ENCODE measurements around the gene ADA.

DNA sequence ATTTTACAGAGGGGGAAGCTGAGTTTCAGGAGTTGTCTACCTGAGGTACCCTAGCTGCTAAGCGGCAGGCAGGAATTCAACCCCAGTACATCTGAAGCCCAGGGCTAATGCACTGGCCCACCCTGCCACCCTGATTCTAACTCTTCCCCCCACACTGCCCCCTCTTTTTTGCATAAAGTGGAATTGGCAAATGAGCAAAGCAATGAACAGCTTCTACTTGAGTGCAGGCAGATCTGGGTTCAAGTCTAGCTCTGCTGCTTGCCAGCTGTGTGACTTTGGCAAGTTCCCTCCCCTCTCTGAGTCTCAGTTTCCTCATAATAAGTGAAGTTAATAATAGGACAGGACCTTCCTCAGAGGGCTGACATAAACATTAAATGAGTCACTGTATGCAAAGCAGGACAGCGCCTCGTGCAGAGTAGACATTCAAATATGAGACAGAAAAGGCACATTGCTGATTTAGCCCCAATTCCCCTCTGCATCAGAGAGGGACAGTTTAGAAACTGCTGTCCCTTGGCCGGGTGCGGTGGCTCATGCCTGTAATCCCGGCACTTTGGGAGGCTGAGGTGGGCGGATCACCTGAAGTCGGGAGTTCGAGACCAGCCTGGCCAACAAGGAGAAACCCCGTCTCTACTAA is 4.7 kb downstream of the ADA start:
- TF ChIP-seq POLR2A (IDR thresholded peaks at IDR 0.05) (no peak), EP300 (IDR thresholded peaks at IDR 0.05; ENCODE audit: low read depth) (no peak)
- TF ChIP-seq, protein P1, sequence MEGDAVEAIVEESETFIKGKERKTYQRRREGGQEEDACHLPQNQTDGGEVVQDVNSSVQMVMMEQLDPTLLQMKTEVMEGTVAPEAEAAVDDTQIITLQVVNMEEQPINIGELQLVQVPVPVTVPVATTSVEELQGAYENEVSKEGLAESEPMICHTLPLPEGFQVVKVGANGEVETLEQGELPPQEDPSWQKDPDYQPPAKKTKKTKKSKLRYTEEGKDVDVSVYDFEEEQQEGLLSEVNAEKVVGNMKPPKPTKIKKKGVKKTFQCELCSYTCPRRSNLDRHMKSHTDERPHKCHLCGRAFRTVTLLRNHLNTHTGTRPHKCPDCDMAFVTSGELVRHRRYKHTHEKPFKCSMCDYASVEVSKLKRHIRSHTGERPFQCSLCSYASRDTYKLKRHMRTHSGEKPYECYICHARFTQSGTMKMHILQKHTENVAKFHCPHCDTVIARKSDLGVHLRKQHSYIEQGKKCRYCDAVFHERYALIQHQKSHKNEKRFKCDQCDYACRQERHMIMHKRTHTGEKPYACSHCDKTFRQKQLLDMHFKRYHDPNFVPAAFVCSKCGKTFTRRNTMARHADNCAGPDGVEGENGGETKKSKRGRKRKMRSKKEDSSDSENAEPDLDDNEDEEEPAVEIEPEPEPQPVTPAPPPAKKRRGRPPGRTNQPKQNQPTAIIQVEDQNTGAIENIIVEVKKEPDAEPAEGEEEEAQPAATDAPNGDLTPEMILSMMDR (IDR thresholded peaks at IDR 0.05) = no peak
